Liver (tissue), 3 donors: Measurements from ENCODE around the gene YY2.

Experiments
- CTCF ChIP-seq: fragments of 150-350 bp; IDR thresholded peaks from 2 replicates; pipeline ENCODE4 v1.5.1; 2017; ENCODE audit warnings: improper control_type of control experiment, low read depth, low read length; ENCODE audit not compliant: missing input control
- HNF4A ChIP-seq, 2 donors: conservative IDR thresholded peaks; 2 replicates each; pipeline ENCODE4 v1.6.1; 2016; ENCODE audit warnings: antibody characterized with exemption in 2 of 2, mild to moderate bottlenecking in 2 of 2
- JUND ChIP-seq, 2 donors: IDR thresholded peaks; 2 replicates each; pipeline ENCODE4 v1.6.1; 2016; ENCODE audit warnings: antibody characterized with exemption in 2 of 2
- RAD21 ChIP-seq, 2 donors: IDR thresholded peaks; 2 replicates each; pipeline ENCODE4 v1.6.1; 2016; ENCODE audit warnings: antibody characterized with exemption in 2 of 2, mild to moderate bottlenecking in 2 of 2
- SP1 ChIP-seq: IDR thresholded peaks from 2 replicates; pipeline ENCODE4 v1.6.1; 2018; ENCODE audit warnings: antibody characterized with exemption, mild to moderate bottlenecking
- YY1 ChIP-seq: IDR thresholded peaks from 2 replicates; pipeline ENCODE4 v1.6.1; 2016; ENCODE audit warnings: antibody characterized with exemption, mild to moderate bottlenecking
- ZBTB33 ChIP-seq: IDR thresholded peaks from 2 replicates; pipeline ENCODE4 v1.6.1; 2016; ENCODE audit warnings: antibody characterized with exemption
- TF ChIP-seq, protein P1 (sequence below): IDR thresholded peaks from 2 replicates; pipeline ENCODE4 v1.6.1; 2016; ENCODE audit warnings: antibody characterized with exemption, mild to moderate bottlenecking
- donor health status: healthy.
- donor health status: healthy.

- TF ChIP-seq CTCF (no peak), RAD21 (IDR thresholded peaks at IDR 0.05) (no peak), ZBTB33 (no peak), HNF4A (conservative IDR thresholded peaks at IDR 0.05) (no peak), SP1 (no peak), YY1 (no peak), JUND (IDR thresholded peaks at IDR 0.05) (no peak)
- TF ChIP-seq, protein P1, sequence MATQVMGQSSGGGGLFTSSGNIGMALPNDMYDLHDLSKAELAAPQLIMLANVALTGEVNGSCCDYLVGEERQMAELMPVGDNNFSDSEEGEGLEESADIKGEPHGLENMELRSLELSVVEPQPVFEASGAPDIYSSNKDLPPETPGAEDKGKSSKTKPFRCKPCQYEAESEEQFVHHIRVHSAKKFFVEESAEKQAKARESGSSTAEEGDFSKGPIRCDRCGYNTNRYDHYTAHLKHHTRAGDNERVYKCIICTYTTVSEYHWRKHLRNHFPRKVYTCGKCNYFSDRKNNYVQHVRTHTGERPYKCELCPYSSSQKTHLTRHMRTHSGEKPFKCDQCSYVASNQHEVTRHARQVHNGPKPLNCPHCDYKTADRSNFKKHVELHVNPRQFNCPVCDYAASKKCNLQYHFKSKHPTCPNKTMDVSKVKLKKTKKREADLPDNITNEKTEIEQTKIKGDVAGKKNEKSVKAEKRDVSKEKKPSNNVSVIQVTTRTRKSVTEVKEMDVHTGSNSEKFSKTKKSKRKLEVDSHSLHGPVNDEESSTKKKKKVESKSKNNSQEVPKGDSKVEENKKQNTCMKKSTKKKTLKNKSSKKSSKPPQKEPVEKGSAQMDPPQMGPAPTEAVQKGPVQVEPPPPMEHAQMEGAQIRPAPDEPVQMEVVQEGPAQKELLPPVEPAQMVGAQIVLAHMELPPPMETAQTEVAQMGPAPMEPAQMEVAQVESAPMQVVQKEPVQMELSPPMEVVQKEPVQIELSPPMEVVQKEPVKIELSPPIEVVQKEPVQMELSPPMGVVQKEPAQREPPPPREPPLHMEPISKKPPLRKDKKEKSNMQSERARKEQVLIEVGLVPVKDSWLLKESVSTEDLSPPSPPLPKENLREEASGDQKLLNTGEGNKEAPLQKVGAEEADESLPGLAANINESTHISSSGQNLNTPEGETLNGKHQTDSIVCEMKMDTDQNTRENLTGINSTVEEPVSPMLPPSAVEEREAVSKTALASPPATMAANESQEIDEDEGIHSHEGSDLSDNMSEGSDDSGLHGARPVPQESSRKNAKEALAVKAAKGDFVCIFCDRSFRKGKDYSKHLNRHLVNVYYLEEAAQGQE, result no peak
Observed at GRCh38 chrX:21812628-21813027, 43.2 kb upstream of the YY2 start.
